Dermis blood vessel endothelial cell (primary cell): ENCODE results near the gene ACTL8. TPM values are rescaled to one million over a fixed set of nuclear protein-coding genes. Genes with fewer than 3 reads are reported as not detected.
"Not testable (repeated sequence)": the region's sequence is repeated elsewhere in the genome, so short reads cannot be mapped to it uniquely, and the experiment has no call there.

ENCODE experiments used
- DNase-seq: peaks from one replicate; pipeline ENCODE4 v3.0.0; 2010
- total RNA-seq: library from RNA; depleted of rRNA; stranded (reverse); fragments of >200 nt; gene quantifications from 2 replicates; pipeline ENCODE4 v1.2.3, GENCODE V29; 2014

The ACTL8 gene
- total RNA-seq, 1 donor from 2014 or later: not detected

- no peak for DNase-seq
These were observed 19.3 kb upstream of the ACTL8 start for GRCh38 chr1:17735793-17736192.

GRCh38 chr1:17736625-17737024 is 18.5 kb upstream of the ACTL8 start:
- DNase-seq: no peak

GRCh38 chr1:17739050-17739449 is 16.1 kb upstream of the ACTL8 start:
- DNase-seq: no peak

- no peak for DNase-seq
These were observed 14.1 kb upstream of the ACTL8 start for GRCh38 chr1:17741052-17741451.

- DNase-seq: no peak
These were observed 12.6 kb upstream of the ACTL8 start for GRCh38 chr1:17742583-17742982.

GRCh38 chr1:17743008-17743647 is 12.0 kb upstream of the ACTL8 start:
- DNase-seq: no peak

- DNase-seq: no peak
These were observed 11.2 kb upstream of the ACTL8 start for GRCh38 chr1:17743925-17744324.

GRCh38 chr1:17744666-17745478 is 10.3 kb upstream of the ACTL8 start:
- no peak for DNase-seq

GRCh38 chr1:17745479-17745955 is 9.6 kb upstream of the ACTL8 start:
- no peak for DNase-seq

GRCh38 chr1:17746281-17746680 is 8.9 kb upstream of the ACTL8 start:
- not testable (repeated sequence) for DNase-seq

- DNase-seq: no peak
These were observed 8.2 kb upstream of the ACTL8 start for GRCh38 chr1:17746920-17747319.

- no peak for DNase-seq
These were observed 4.8 kb upstream of the ACTL8 start for GRCh38 chr1:17750333-17750732.

- DNase-seq: no peak
These were observed 2.8 kb upstream of the ACTL8 start for GRCh38 chr1:17752356-17752755.

GRCh38 chr1:17757426-17757825 is 2.3 kb downstream of the ACTL8 start:
- no peak for DNase-seq

GRCh38 chr1:17759114-17759513 is 4.0 kb downstream of the ACTL8 start:
- no peak for DNase-seq

- DNase-seq: no peak
These were observed 7.2 kb downstream of the ACTL8 start for GRCh38 chr1:17762313-17762712.

GRCh38 chr1:17763417-17763816 is 8.3 kb downstream of the ACTL8 start:
- no peak for DNase-seq

GRCh38 chr1:17763995-17764394 is 8.9 kb downstream of the ACTL8 start:
- DNase-seq: no peak

- no peak for DNase-seq
These were observed 9.5 kb downstream of the ACTL8 start for GRCh38 chr1:17764591-17764990.

- DNase-seq: no peak
These were observed 10.6 kb downstream of the ACTL8 start for GRCh38 chr1:17765444-17766411.

- DNase-seq: no peak
These were observed 13.6 kb downstream of the ACTL8 start for GRCh38 chr1:17768651-17769241.

- no peak for DNase-seq
These were observed 15.8 kb downstream of the ACTL8 start for GRCh38 chr1:17770983-17771382.
